Right atrium auricular region (tissue), 2 donors: ENCODE data around the gene STX10. TPM values are rescaled to one million over a fixed set of nuclear protein-coding genes. Genes with fewer than 3 reads are reported as not detected.

Source experiments
- DNase-seq: peaks from one replicate; pipeline ENCODE4 v3.0.0-alpha.2; 2019; ENCODE audit warnings: low spot score
- H3K27ac ChIP-seq, 2 donors: fragments of 200-600 bp; sonication (generic); 1 replicate in 1 of 2; 2 replicates in 1 of 2; pipeline ENCODE4 v1.5.1; 2016 to 2019
- H3K27me3 ChIP-seq, 2 donors: fragments of 200-600 bp; sonication (generic); one replicate each; pipeline versions ENCODE4 v1.5.1 to v1.6.0; 2017 to 2019
- H3K36me3 ChIP-seq: fragments of 200-600 bp; sonication (generic); one replicate; pipeline ENCODE4 v1.5.1; 2016
- H3K4me1 ChIP-seq, 2 donors: fragments of 200-600 bp; sonication (generic); one replicate each; pipeline versions ENCODE4 v1.5.1 to v1.6.0; 2017 to 2019
- H3K4me3 ChIP-seq, 2 donors: fragments of 200-600 bp; sonication (generic); 1 replicate in 1 of 2; 2 replicates in 1 of 2; pipeline ENCODE4 v1.5.1; 2017 to 2019; ENCODE audit warnings: mild to moderate bottlenecking in 1 of 2, moderate library complexity in 1 of 2
- H3K9me3 ChIP-seq, 2 donors: fragments of 200-600 bp; sonication (generic); one replicate each; pipeline ENCODE4 v1.5.1; 2019
- CTCF ChIP-seq, 2 donors: fragments of 200-600 bp; sonication (generic); IDR thresholded peaks; one replicate each; pipeline ENCODE4 v1.5.1; 2019; ENCODE audit warnings: antibody characterized with exemption in 2 of 2
- total RNA-seq, 2 donors: library from RNA; depleted of rRNA; stranded (reverse); fragments of >200 nt; gene quantifications; one replicate each; pipeline ENCODE4 v1.1.0, GENCODE V29; 2016

The STX10 gene
- total RNA-seq, 2 donors from 2014 or later = 33.1 to 39.2 TPM

- H3K4me3 ChIP-seq = no peak overlapping the region
- no peaks in the 10 kb centered on the region for H3K27me3 ChIP-seq
- H3K4me1 ChIP-seq = peaks cover 0 to 30% of the 10 kb centered on the region in 2 donors
These were observed 27.8 kb downstream of the STX10 start for GRCh38 chr19:13122275-13122878.

GRCh38 chr19:13121551-13122274 is 28.5 kb downstream of the STX10 start:
- Histone ChIP-seq H3K4me3 (no peak overlapping the region), H3K27me3 (no peaks in the 10 kb centered on the region), H3K4me1 (peaks cover 0 to 36% of the 10 kb centered on the region in 2 donors), H3K27ac (no peak overlapping the region), H3K36me3 (no peaks in the 10 kb centered on the region), H3K9me3 (no peaks in the 10 kb centered on the region)
- no peak for DNase-seq
- TF ChIP-seq CTCF (IDR thresholded peaks at IDR 0.05) = no peak

More at GRCh38 chr19:13122275-13122878, 27.8 kb downstream of the STX10 start:
- no peak for DNase-seq
- Histone ChIP-seq H3K9me3 (no peaks in the 10 kb centered on the region), H3K36me3 (no peaks in the 10 kb centered on the region), H3K27ac (no peak overlapping the region)
- no peak for TF ChIP-seq CTCF (IDR thresholded peaks at IDR 0.05)

- no peak for DNase-seq
- no peak overlapping the region for H3K27ac ChIP-seq
- no peaks in the 10 kb centered on the region for H3K27me3 ChIP-seq
- H3K9me3 ChIP-seq = no peaks in the 10 kb centered on the region
- H3K4me3 ChIP-seq = no peak overlapping the region
- no peaks in the 10 kb centered on the region for H3K36me3 ChIP-seq
- peaks cover 0 to 41% of the 10 kb centered on the region in 2 donors for H3K4me1 ChIP-seq
- no peak for TF ChIP-seq CTCF (IDR thresholded peaks at IDR 0.05)
These were observed 29.4 kb downstream of the STX10 start for GRCh38 chr19:13120817-13121216.

GRCh38 chr19:13120031-13120430 is 30.1 kb downstream of the STX10 start:
- no peak for TF ChIP-seq CTCF (IDR thresholded peaks at IDR 0.05)
- Histone ChIP-seq H3K9me3 (no peaks in the 10 kb centered on the region), H3K4me1 (peaks cover 0 to 48% of the 10 kb centered on the region in 2 donors), H3K4me3 (no peak overlapping the region), H3K36me3 (no peaks in the 10 kb centered on the region), H3K27me3 (no peaks in the 10 kb centered on the region), H3K27ac (no peak overlapping the region)
- DNase-seq = no peak

GRCh38 chr19:13119627-13120026 is 30.5 kb downstream of the STX10 start:
- H3K4me1 ChIP-seq = peaks cover 0 to 48% of the 10 kb centered on the region in 2 donors
- H3K27ac ChIP-seq = no peak overlapping the region

More at GRCh38 chr19:13119627-13120026, 30.5 kb downstream of the STX10 start:
- no peak for TF ChIP-seq CTCF (IDR thresholded peaks at IDR 0.05)
- H3K9me3 ChIP-seq = no peaks in the 10 kb centered on the region
- DNase-seq = no peak
- H3K4me3 ChIP-seq = peak overlapping the region in 1 of 2 donors; percentile 99
- no peaks in the 10 kb centered on the region for H3K36me3 ChIP-seq
- no peaks in the 10 kb centered on the region for H3K27me3 ChIP-seq
